HepG2 (cell line): Measurements from ENCODE around the gene NUTM2D. TPM values are rescaled to one million over a fixed set of nuclear protein-coding genes. Genes with fewer than 3 reads are reported as not detected.
"Not testable (repeated sequence)": the region's sequence is repeated elsewhere in the genome, so short reads cannot be mapped to it uniquely, and the experiment has no call there.

Source experiments
- ATAC-seq: fragments of 200-7000 bp; cut with Tn5 transposase; 3 replicates; pipeline ENCODE4 v1.9.1; 2020; ENCODE audit warnings: mild to moderate bottlenecking, moderate library complexity
- BruUV-seq: library from RNA; stranded (reverse); fragments of 400-500 nt; replicated peaks from 2 replicates; lab custom pipeline; 2021; lab: Mats Ljungman, UMichigan
- CTCF ChIA-PET: fragments of 300-600 bp; formaldehyde crosslinking; extraction: SDS; loops from one replicate; lab custom pipeline; 2021; ENCODE audit warnings: low total read pairs, inconsistent platforms, low intra/inter-chr PET ratio; lab: Yijun Ruan, JAX
- POLR2A ChIA-PET: fragments of 350-600 bp; sonication (Branson Sonifier 250); formaldehyde crosslinking; loops from one replicate; lab custom pipeline; 2020; ENCODE audit warnings: antibody characterized with exemption, inconsistent platforms; lab: Yijun Ruan, JAX
- DNase-seq: peaks from one replicate; pipeline ENCODE4 v3.0.0-alpha.2; 2015; ENCODE audit warnings: low spot score
- FAIRE-seq: peaks from 3 replicates; lab custom pipeline; 2011; peaks lifted over from hg19 to GRCh38; lab: Jason Lieb, UNC
- H2AFZ ChIP-seq: one replicate; pipeline ENCODE4 v1.6.1; 2011; ENCODE audit warnings: low read length, inconsistent platforms
- H3K27ac ChIP-seq: fragments of 300-600 bp; 3 replicates; pipeline ENCODE4 v1.8.0; 2011; ENCODE audit warnings: mixed run types, mild to moderate bottlenecking, mixed read lengths, low read length, inconsistent platforms; ENCODE audit not compliant: insufficient read depth; ENCODE audit errors: extremely low read length
- H3K27me3 ChIP-seq, 2 experiments: fragments of 200-600 bp in 1 of 2; 2 replicates in 1 of 2; 3 replicates in 1 of 2; pipeline versions ENCODE4 v1.6.0 to v1.8.0; 2011; ENCODE audit warnings: low read length in 2 of 2, mild to moderate bottlenecking in 2 of 2, moderate library complexity in 2 of 2, inconsistent platforms in 1 of 2; ENCODE audit not compliant: insufficient read depth in 2 of 2, control insufficient read depth in 1 of 2
- H3K36me3 ChIP-seq, 2 experiments: fragments of 200-600 bp in 1 of 2; replicated peaks in 1 of 2; 2 replicates in 1 of 2; 3 replicates in 1 of 2; pipeline versions ENCODE4 v1.5.1 to v1.8.0; 2011; ENCODE audit warnings: low read length in 2 of 2, inconsistent platforms in 1 of 2; ENCODE audit not compliant: insufficient read depth in 2 of 2, control insufficient read depth in 1 of 2
- H3K4me1 ChIP-seq: 2 replicates; pipeline ENCODE4 v1.5.1; 2012; ENCODE audit warnings: low read length, inconsistent platforms; ENCODE audit not compliant: insufficient read depth
- H3K4me2 ChIP-seq: 2 replicates; pipeline ENCODE4 v1.6.0; 2011; ENCODE audit warnings: low read depth, low read length, inconsistent platforms
- H3K4me3 ChIP-seq, 3 experiments: fragments of 200-600 bp in 1 of 3; sonication (generic), shearing (Covaris generic) in 1 of 3; replicated peaks in 1 of 3; 2 replicates each; pipeline ENCODE4 v1.5.1; 2011 to 2016; ENCODE audit warnings: low read length in 3 of 3, inconsistent platforms in 2 of 3, low read depth in 2 of 3, mild to moderate bottlenecking in 2 of 3, control low read depth in 1 of 3, mixed read lengths in 1 of 3; ENCODE audit not compliant: insufficient read depth in 1 of 3
- H3K79me2 ChIP-seq: one replicate; pipeline ENCODE4 v1.6.1; 2011; ENCODE audit warnings: low read length, inconsistent platforms; ENCODE audit not compliant: insufficient read depth
- H3K9ac ChIP-seq: 2 replicates; pipeline ENCODE4 v1.6.0; 2011; ENCODE audit warnings: mild to moderate bottlenecking, low read depth, low read length, inconsistent platforms; ENCODE audit not compliant: insufficient read depth
- H3K9me3 ChIP-seq: 2 replicates; pipeline ENCODE4 v1.5.1; 2012; ENCODE audit warnings: mild to moderate bottlenecking, low read length
- H4K20me1 ChIP-seq: 2 replicates; pipeline ENCODE4 v1.6.0; 2011; ENCODE audit warnings: inconsistent platforms, mild to moderate bottlenecking, low read length, moderate library complexity; ENCODE audit not compliant: insufficient read depth
- WGBS: methylation state at CpG from one replicate; pipeline ENCODE4 v1.1.6; 2017; ENCODE audit warnings: low lambda C conversion rate; 5-methylcytosine and 5-hydroxymethylcytosine counted together
- in situ Hi-C: cut with HindIII; loops from 2 replicates; pipeline ENCODE4 v1.10.0; 2017; ENCODE audit warnings: low pct_unique_long_range_greater_than_20kb; ENCODE audit not compliant: extremely low pct_ligation_motif_present
- intact Hi-C: fragments of 100-400 bp; cut with micrococcal nuclease; formaldehyde crosslinking; loops from one replicate; pipeline ENCODE4 v1.10.0; 2022; ENCODE audit not compliant: unreplicated experiment
- polyA plus RNA-seq, 8 experiments: library from polyadenylated mRNA; depleted of rRNA in 3 of 8; stranded (reverse) in 7 of 8; unstranded in 1 of 8; fragments of >200 nt; fragmentation: Illumina TruSeq in 4 of 8; extraction: Trizol in 4 of 8; gene quantifications; 2 replicates each; pipeline versions ENCODE4 v1.2.1 to v1.2.3, GENCODE V29; 2011 to 2016; ENCODE audit warnings: low read depth in 4 of 8, missing spikeins in 1 of 8, mixed read lengths in 1 of 8; ENCODE audit not compliant: insufficient read depth in 1 of 8
- total RNA-seq, 5 experiments: library from RNA; depleted of rRNA; stranded (reverse); fragments of >200 nt; fragmentation: Illumina TruSeq; extraction: Trizol; gene quantifications; 2 replicates each; pipeline ENCODE4 v1.2.3, GENCODE V29; 2016; ENCODE audit warnings: low read depth in 1 of 5

Gene NUTM2D
- total and polyA plus RNA-seq, 2 of the 13 experiments (the other 11 are each of a cell fraction or from before 2014, with no cell fraction given) = 2.1 to 3.3 TPM

GRCh38 chr10:87324559-87324958 is 33.0 kb upstream of the NUTM2D start:
- intact Hi-C loops, H3K4me1 ChIP-seq, H3K79me2 ChIP-seq, H2AFZ ChIP-seq, BruUV-seq, POLR2A ChIA-PET, CTCF ChIA-PET, DNase-seq, H3K4me3 ChIP-seq, ATAC-seq, H3K9me3 ChIP-seq, H3K4me2 ChIP-seq, H3K27ac ChIP-seq, H3K27me3 ChIP-seq, H4K20me1 ChIP-seq, H3K9ac ChIP-seq, H3K36me3 ChIP-seq, in situ Hi-C loops, FAIRE-seq: not testable (repeated sequence)
- 97% methylated on average over 5 of the region's 5 CpGs for WGBS

GRCh38 chr10:87327958-87328357 is 29.6 kb upstream of the NUTM2D start:
- H3K27ac ChIP-seq, H3K9me3 ChIP-seq, intact Hi-C loops, H3K4me2 ChIP-seq, CTCF ChIA-PET, ATAC-seq, H3K4me3 ChIP-seq, DNase-seq, H3K4me1 ChIP-seq, H3K36me3 ChIP-seq, H4K20me1 ChIP-seq, in situ Hi-C loops, BruUV-seq, H3K79me2 ChIP-seq, H3K9ac ChIP-seq, FAIRE-seq, H3K27me3 ChIP-seq, H2AFZ ChIP-seq, POLR2A ChIA-PET: not testable (repeated sequence)
- WGBS = 100% methylated on average over 1 of the region's 1 CpG

GRCh38 chr10:87329131-87329530 is 28.4 kb upstream of the NUTM2D start:
- H3K4me2 ChIP-seq, BruUV-seq, H3K36me3 ChIP-seq, H3K27ac ChIP-seq, ATAC-seq, H3K9me3 ChIP-seq, CTCF ChIA-PET, H3K4me1 ChIP-seq, H3K79me2 ChIP-seq, DNase-seq, H4K20me1 ChIP-seq, POLR2A ChIA-PET, FAIRE-seq, intact Hi-C loops, H3K4me3 ChIP-seq, in situ Hi-C loops, H3K27me3 ChIP-seq, H2AFZ ChIP-seq, H3K9ac ChIP-seq: not testable (repeated sequence)
- 95% methylated on average over 2 of the region's 2 CpGs for WGBS

DNA sequence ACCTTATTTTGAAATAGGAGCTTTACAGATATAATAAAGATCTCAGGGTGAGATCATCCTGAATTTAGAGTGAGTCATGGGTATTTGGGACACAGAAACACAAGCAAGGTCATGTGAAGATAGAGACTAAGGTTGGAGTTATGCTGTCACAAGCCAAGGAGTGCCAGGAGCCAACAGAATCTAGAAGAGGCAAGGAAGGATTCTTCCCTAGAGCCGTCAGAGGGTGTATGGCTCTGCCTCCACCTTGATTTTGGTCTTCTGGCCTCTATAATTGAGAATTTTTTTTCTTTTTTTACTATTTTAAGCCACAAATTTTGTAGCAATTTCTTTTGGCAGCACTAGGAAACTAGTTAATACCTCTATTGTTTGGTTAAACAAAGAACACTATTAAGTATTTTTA is 24.9 kb upstream of the NUTM2D start:
- H3K4me2 ChIP-seq, intact Hi-C loops, FAIRE-seq, in situ Hi-C loops, CTCF ChIA-PET, H3K9me3 ChIP-seq, ATAC-seq, H3K36me3 ChIP-seq, BruUV-seq, DNase-seq, H4K20me1 ChIP-seq, H3K4me3 ChIP-seq, H3K27ac ChIP-seq, H3K4me1 ChIP-seq, POLR2A ChIA-PET, H2AFZ ChIP-seq, H3K27me3 ChIP-seq, H3K79me2 ChIP-seq, H3K9ac ChIP-seq: not testable (repeated sequence)
- WGBS = 100% methylated on average over 1 of the region's 1 CpG
